Activated CD8-positive, alpha-beta T cell treated with anti-CD3 and anti-CD28 coated beads for 36 hours (primary cell): Measurements from ENCODE around the gene RNF19B. TPM values are rescaled to one million over a fixed set of nuclear protein-coding genes. Genes with fewer than 3 reads are reported as not detected.

ENCODE experiments used
- ATAC-seq: fragments of 200-7000 bp; cut with Tn5 transposase; one replicate; pipeline ENCODE4 v1.10.0; 2021; ENCODE audit warnings: mild to moderate bottlenecking, moderate library complexity
- CTCF ChIA-PET: fragments of 350-600 bp; sonication (Branson Sonifier 250); formaldehyde crosslinking; loops from one replicate; lab custom pipeline; 2021; ENCODE audit warnings: antibody characterized with exemption; lab: Charles Lee
- POLR2A ChIA-PET: fragments of 350-600 bp; sonication (Branson Sonifier 250); formaldehyde crosslinking; loops from one replicate; lab custom pipeline; 2021; ENCODE audit warnings: antibody characterized with exemption; lab: Charles Lee
- DNase-seq: peaks from one replicate; pipeline ENCODE4 v3.0.0-alpha.2; 2020
- H3K27ac Mint-ChIP-seq: one replicate; pipeline ENCODE4 v1.8.0; 2021; ENCODE audit warnings: mild to moderate bottlenecking, mixed read lengths
- H3K27me3 Mint-ChIP-seq: one replicate; pipeline ENCODE4 v1.8.0; 2021; ENCODE audit warnings: mixed read lengths
- H3K36me3 Mint-ChIP-seq: one replicate; pipeline ENCODE4 v1.8.0; 2021; ENCODE audit warnings: low read depth, mixed read lengths
- H3K4me1 Mint-ChIP-seq: one replicate; pipeline ENCODE4 v1.8.0; 2021; ENCODE audit warnings: low read depth, mixed read lengths
- H3K4me3 Mint-ChIP-seq: one replicate; pipeline ENCODE4 v1.8.0; 2021; ENCODE audit warnings: mild to moderate bottlenecking, moderate library complexity, mixed read lengths
- H3K9me3 Mint-ChIP-seq: one replicate; pipeline ENCODE4 v1.8.0; 2021; ENCODE audit warnings: mixed read lengths
- intact Hi-C: fragments of 100-400 bp; cut with micrococcal nuclease; formaldehyde crosslinking; loops from one replicate; pipeline ENCODE4 v1.10.0; 2022
- total RNA-seq, 2 experiments: library from RNA; stranded (reverse); gene quantifications; one replicate each; pipeline ENCODE4 v1.2.3, GENCODE V29; 2021
- TF ChIP-seq, protein P1 (sequence below): fragments of 200-600 bp; IDR thresholded peaks from one replicate; pipeline ENCODE4 v1.8.0; 2022; ENCODE audit warnings: antibody characterized with exemption, mild to moderate bottlenecking

The RNF19B gene
- total RNA-seq, 2 experiments from 2014 or later = 10.6 to 10.9 TPM

DNA sequence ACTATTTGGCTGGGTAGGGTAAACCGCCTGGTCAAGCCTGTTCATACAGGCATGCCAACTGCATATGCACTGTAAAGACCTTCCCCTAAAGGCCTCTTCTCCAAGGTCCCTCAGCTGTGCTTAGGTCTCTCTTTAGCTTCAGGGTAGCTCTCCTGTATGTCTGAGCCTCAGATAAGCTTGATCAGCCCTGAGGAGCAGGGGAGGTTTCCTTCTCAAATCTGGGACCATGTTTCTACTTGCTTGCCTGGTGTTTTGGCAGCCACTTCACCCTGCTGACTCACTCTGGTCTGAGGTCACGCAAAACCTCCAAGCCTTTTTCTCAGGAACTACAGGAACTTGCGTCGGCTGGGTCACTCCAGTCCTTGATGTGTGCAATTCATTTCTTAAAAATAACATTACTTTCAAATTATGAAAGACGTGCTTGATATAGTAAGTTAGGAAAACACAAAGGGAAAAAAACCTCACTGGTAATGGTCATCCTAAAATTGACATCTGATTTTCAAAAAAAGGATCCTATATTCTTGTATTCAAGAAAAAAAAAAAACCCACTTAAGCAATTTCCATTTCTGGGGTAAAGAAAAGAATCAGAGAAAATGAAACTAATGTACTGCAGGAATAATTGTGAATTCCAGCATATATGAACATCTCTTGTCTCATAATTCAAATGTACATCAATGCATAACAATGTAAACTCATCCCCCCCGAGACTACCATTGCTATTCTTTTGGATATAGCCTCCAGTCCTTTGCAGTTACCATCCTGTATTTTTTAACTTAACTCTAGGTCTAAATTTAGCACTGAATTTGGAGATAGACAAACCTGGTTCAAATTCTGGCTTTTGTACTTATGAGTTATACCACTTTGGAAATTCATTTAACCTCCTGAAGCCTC lies 24.8 kb upstream of the RNF19B start:
- no peaks in the 10 kb centered on the region for H3K27me3 Mint-ChIP-seq
- intact Hi-C loops = loop anchor here (10.0 kb wide), 1 partner anchor 55 kb away; no protein-coding TSS in a partner anchor
- TF ChIP-seq, protein P1, sequence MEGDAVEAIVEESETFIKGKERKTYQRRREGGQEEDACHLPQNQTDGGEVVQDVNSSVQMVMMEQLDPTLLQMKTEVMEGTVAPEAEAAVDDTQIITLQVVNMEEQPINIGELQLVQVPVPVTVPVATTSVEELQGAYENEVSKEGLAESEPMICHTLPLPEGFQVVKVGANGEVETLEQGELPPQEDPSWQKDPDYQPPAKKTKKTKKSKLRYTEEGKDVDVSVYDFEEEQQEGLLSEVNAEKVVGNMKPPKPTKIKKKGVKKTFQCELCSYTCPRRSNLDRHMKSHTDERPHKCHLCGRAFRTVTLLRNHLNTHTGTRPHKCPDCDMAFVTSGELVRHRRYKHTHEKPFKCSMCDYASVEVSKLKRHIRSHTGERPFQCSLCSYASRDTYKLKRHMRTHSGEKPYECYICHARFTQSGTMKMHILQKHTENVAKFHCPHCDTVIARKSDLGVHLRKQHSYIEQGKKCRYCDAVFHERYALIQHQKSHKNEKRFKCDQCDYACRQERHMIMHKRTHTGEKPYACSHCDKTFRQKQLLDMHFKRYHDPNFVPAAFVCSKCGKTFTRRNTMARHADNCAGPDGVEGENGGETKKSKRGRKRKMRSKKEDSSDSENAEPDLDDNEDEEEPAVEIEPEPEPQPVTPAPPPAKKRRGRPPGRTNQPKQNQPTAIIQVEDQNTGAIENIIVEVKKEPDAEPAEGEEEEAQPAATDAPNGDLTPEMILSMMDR = no peak
- ATAC-seq (peak; percentile 40), DNase-seq (peak; percentile 71)
- H3K36me3 Mint-ChIP-seq = no peaks in the 10 kb centered on the region
- POLR2A ChIA-PET = interaction anchor here (0.6 to 0.9 kb wide), 2 partner anchors 9 to 11 kb away, joined by 3 to 5 read pairs; no protein-coding TSS in a partner anchor
- H3K27ac Mint-ChIP-seq = peak overlapping the region; percentile 62
- H3K4me3 Mint-ChIP-seq = no peak overlapping the region
- CTCF ChIA-PET = interaction anchor here (1.0 kb wide), 1 partner anchor 54 kb away, joined by 3 read pairs; no protein-coding TSS in a partner anchor
- H3K4me1 Mint-ChIP-seq = peaks cover 45% of the 10 kb centered on the region
- no peaks in the 10 kb centered on the region for H3K9me3 Mint-ChIP-seq

DNA sequence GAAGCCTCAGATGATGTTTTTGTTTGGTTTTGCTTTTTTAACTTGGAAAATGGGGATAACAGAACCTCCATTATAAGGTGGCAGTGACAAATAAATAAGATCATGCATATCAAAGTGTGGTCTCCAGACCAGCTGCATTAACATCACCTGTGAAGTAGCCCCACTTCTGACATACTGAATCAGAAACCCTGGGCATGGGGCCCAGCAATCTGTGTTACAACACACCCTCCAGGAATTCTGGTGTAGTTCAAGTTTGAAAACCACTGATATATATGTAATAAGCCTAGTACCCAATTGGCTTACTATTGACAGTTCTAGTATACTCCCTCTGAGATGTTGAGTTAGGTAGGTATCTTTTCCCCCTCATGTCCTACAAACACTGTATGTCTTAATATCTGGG lies 24.1 kb upstream of the RNF19B start:
- Mint-ChIP-seq H3K9me3 (no peaks in the 10 kb centered on the region), H3K27me3 (no peaks in the 10 kb centered on the region), H3K4me1 (peaks cover 50% of the 10 kb centered on the region), H3K4me3 (no peak overlapping the region), H3K36me3 (no peaks in the 10 kb centered on the region), H3K27ac (peak overlapping the region; percentile 62)
- no peak for ATAC-seq
- no peak for DNase-seq
- ChIA-PET CTCF (interaction anchor here (1.0 kb wide), 1 partner anchor 53 kb away, joined by 3 read pairs; no protein-coding TSS in a partner anchor), POLR2A (interaction anchor here (0.6 to 0.9 kb wide), 2 partner anchors 8 to 12 kb away, joined by 3 to 5 read pairs; no protein-coding TSS in a partner anchor)
- intact Hi-C loops = no loop called here
- TF ChIP-seq, protein P1 = no peak

DNA sequence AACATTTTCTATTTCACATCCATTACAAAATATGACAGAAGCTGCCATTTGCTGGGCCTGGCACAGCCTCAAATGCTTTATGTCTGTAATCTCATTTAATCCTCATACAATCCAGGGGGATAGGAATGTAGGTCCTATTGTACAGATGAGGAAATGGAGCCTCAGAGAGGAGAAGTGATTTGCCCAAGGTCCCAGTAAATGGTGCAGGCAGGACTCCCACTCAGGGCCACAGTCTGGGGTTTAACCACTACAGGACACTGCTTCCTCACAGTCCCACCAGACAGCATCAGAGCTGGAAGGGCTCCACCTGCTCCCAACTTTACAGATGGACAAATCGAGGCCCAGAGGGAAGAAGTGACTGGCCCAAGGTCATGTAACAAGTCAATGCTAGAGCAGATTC lies 20.6 kb upstream of the RNF19B start:
- no peaks in the 10 kb centered on the region for H3K9me3 Mint-ChIP-seq
- intact Hi-C loops = no loop called here

DNA sequence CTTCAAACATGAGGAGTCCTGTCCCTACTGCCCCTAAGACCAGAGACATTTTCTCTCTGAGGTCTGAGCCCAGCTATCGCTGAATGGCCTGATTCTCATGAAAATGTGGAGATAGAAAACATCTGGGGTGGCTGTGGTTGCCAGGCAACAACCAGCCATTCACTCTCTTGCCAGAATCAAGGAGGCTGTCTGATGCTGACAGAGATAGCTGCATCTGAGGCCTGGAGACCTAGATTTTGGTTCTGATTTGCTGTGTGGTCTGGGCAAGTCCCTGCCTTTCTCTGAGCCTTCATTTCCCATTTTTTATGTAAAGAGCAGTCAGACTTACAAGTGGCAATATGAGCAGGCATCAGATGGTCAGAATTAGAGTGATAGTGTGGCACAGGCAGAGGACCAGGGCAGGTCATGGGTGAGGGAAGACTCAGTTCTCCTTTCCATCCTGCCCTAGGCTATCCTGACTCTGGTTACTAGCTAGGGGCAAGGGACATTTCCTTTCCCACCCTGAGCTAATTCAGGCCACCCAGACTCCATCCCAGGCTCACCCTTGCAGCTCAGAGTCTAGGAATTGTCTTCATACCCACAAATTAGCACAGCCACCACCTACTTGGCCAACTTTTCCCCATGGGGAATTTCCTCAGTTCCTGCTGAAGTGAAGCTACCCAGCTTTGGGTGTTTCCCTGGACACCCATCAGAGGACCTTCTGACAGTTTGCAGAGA lies 20.0 kb upstream of the RNF19B start:
- intact Hi-C loops = no loop called here
- ATAC-seq = peak; percentile 17
- Mint-ChIP-seq H3K9me3 (no peaks in the 10 kb centered on the region), H3K4me1 (peaks cover 58% of the 10 kb centered on the region), H3K4me3 (no peak overlapping the region), H3K36me3 (no peaks in the 10 kb centered on the region), H3K27me3 (no peaks in the 10 kb centered on the region), H3K27ac (peak overlapping the region; percentile 55)
- TF ChIP-seq, protein P1 = no peak
- POLR2A ChIA-PET = interaction anchor here (2.3 kb wide), 1 partner anchor 20 kb away, joined by 7 read pairs; the partner anchor contains the start of gene RNF19B
- DNase-seq = peak; percentile 47
- CTCF ChIA-PET = interaction anchor here (0.5 to 1.8 kb wide), 7 partner anchors 8 to 143 kb away, joined by 3 to 5 read pairs (median 4); no protein-coding TSS in a partner anchor

More for the DNA sequence above, 20.6 kb upstream of the RNF19B start:
- H3K27me3 Mint-ChIP-seq = no peaks in the 10 kb centered on the region
- ChIA-PET POLR2A (interaction anchor here (2.3 kb wide), 1 partner anchor 20 kb away, joined by 7 read pairs; the partner anchor contains the start of gene RNF19B), CTCF (interaction anchor here (0.8 to 1.4 kb wide), 5 partner anchors 16 to 142 kb away, joined by 3 to 4 read pairs (median 3); no protein-coding TSS in a partner anchor)
- ATAC-seq (no peak), DNase-seq (no peak)
- H3K4me1 Mint-ChIP-seq = peaks cover 56% of the 10 kb centered on the region
- H3K4me3 Mint-ChIP-seq = no peak overlapping the region
- no peaks in the 10 kb centered on the region for H3K36me3 Mint-ChIP-seq
- H3K27ac Mint-ChIP-seq = no peak overlapping the region
- TF ChIP-seq, protein P1 = no peak
